Hematopoietic multipotent progenitor cell treated with erythropoietin and hydrocortisone succinate and interleukin-3 and kit ligand, for 4 days (in vitro differentiated cells): ENCODE measurements around the gene ATF7IP2.
A peak's percentile ranks its signal among the peaks of the same experiment; 100 is the strongest.
"Not testable (repeated sequence)": the region's sequence is repeated elsewhere in the genome, so short reads cannot be mapped to it uniquely, and the experiment has no call there.

ENCODE experiments used
- DNase-seq: peaks from one replicate; pipeline ENCODE4 v3.0.0-alpha.2; 2015

Gene ATF7IP2

DNA sequence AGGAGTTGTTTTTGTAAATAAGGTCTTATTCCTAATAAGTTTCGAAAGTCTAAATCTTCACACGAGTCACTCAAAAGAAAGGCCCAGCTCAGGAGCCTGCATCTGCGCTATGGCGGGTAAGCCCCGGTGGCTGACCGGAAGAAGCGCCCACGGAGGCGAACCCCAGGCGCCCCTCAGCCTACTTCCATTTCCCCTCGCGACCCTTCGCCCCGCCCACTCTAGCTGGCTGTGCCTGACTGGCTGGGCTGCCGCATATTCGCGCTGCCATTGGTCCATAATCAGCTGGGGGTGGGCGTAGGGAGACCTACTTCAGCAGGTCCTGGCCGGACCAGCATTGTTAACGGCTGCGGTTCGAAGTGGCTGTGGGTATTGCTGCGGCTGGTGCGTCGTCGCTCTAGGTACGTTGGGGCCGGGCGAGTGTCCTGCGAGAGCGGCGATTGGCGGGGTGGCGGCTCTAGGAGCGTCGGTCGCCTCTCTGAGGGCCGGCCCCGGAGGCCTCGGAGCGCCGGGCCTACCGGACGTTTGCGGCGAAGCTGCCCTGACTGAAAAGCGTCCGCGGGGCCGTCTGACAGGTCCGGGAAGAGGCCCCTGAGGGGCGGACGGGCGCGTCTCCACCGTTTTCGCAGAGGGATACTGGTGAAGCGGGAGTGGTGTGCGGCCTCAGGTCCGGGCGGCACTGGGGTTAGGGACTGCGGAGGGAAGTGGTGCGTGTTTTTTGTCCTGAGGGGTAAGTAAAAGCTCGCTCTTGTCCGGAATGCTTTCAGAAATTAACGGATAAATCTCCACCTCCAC, at the start of gene ATF7IP2:
Gene ATF7IP2 (plus strand): TSS at position 337 of the 792 bp plus-strand sequence. CDS start 44,560 bp downstream, outside the sequence.
- peak; percentile 95 for DNase-seq

GRCh38 chr16:10338426-10338825, 47.4 kb upstream of the ATF7IP2 start:
- no peak for DNase-seq

- peak; percentile 69 for DNase-seq
Observed at GRCh38 chr16:10339777-10340732, 45.8 kb upstream of the ATF7IP2 start.

DNA sequence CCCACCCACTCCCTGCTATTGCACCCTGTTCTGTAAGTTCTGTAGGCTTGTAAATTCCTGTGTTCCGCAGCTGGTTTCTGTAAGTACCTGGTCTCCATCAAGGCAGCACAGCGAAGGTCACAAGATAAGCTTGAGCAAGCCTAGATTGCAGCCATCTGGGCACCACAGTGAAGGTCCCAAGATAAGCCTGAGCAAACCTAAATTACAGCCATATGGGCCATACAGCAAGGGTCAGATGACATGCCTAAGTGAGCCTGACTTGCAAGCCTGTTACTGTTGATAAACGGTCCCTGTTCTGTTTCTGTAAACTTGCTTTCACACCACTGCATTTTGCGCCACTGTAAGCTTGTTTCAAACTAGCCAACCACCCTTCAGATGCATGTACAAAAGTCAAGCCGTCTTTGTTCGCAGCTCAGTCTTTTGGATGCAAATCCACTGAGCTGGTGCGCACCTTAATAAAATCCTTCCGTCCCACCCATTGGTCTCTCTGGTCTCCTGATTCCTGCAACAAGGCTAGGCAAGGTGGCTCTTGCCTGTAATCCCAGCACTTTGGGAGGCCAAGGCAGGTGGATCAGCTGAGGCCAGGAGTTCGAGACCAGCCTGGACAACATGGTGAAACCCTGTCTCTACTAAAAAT, 42.6 kb upstream of the ATF7IP2 start:
- DNase-seq = no peak

GRCh38 chr16:10344699-10345098, 41.2 kb upstream of the ATF7IP2 start:
- DNase-seq = not testable (repeated sequence)

DNA sequence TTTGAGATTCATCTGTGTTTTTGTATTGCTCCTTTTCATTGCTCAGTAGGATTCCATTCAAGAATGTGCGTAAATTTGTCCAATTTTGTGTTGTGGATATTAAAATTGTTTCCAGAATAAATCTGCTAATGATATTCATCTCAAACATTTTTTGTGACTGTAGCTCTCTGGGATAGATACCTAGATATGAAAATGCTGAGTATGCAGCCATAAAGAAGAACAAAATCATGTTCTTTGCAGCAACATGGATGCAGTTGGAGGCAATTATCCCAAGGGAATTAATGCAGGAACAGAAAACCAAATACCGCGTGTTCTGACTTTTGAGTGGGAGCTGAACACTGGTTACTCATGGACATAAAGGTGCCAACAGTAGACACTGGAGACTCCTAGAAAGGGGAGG, 40.2 kb upstream of the ATF7IP2 start:
- no peak for DNase-seq

GRCh38 chr16:10349851-10350250, 36.0 kb upstream of the ATF7IP2 start:
- DNase-seq = no peak

DNA sequence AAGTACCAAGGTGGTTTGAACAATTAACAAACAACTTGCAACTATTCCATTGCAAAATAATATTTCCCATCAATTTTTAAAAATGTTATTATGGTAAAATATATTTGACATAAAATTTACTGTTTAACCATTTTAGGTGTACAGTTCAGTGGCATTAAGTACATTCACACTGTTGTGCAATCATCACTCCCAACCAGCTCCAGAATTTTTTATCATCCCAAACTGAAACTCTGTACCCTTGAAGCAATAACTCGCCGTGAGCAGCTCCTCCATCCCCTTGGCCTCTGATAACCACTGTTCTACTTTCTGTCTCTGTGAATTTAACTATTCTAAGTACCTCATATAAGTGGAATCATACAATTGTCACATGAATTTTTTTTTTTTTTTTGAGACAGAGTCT, 33.6 kb upstream of the ATF7IP2 start:
- DNase-seq = no peak

- DNase-seq = no peak
Observed at GRCh38 chr16:10355589-10355988, 30.3 kb upstream of the ATF7IP2 start.

- DNase-seq = peak; percentile 94
Observed at GRCh38 chr16:10356870-10357842, 28.7 kb upstream of the ATF7IP2 start.

GRCh38 chr16:10361747-10362076, 24.1 kb upstream of the ATF7IP2 start:
- DNase-seq = not testable (repeated sequence)

GRCh38 chr16:10362077-10362863, 23.6 kb upstream of the ATF7IP2 start:
- DNase-seq = peak; percentile 98

DNA sequence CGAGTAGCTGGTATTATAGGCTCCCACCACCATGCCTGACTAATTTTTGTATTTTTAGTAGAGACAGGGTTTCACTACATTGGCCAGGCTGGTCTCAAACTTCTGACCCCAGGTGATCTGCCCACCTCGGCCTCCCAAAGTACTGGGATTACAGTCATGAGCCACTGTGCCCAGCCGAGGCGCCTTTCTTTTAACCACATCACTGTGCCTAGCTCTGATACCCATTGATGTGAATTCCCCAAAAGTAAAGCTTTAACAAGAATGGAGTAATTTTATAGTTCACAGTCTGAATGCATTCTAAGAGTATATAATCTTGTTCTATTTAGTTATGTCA, 23.0 kb upstream of the ATF7IP2 start:
- not testable (repeated sequence) for DNase-seq

- not testable (repeated sequence) for DNase-seq
Observed at GRCh38 chr16:10366619-10367018, 19.2 kb upstream of the ATF7IP2 start.

- no peak for DNase-seq
Observed at GRCh38 chr16:10367616-10368188, 18.2 kb upstream of the ATF7IP2 start.

DNA sequence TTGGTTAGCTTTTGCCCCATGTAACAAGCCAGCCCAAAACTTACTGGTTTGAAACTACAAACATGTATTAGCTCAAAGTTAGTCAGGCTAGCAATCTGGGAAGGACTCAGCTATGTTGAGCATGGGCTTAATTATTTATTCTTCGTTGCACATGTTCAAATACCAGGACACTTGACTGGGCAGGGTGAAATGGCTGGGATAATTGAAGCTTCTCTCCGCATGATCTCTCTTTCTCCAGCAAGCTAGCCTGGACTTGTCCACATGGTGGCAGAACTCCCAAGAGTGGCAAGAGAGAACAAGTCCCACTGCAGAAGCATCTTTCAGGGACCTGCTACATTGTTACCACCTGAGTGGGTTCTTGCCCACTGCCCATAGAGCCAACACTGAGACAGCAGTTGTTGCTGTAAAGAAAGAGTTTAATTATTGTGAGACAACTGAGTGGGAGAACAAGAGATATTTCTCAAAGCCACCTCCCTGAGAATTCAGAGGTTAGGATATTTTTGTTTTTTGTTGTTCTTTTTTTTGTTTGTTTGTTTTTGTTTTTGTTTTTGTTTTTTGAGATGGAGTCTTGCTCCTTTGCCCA, 16.8 kb upstream of the ATF7IP2 start:
- peak; percentile 27 for DNase-seq

GRCh38 chr16:10370096-10370726, 15.7 kb upstream of the ATF7IP2 start:
- no peak for DNase-seq

GRCh38 chr16:10371592-10371991, 14.3 kb upstream of the ATF7IP2 start:
- DNase-seq = no peak

DNA sequence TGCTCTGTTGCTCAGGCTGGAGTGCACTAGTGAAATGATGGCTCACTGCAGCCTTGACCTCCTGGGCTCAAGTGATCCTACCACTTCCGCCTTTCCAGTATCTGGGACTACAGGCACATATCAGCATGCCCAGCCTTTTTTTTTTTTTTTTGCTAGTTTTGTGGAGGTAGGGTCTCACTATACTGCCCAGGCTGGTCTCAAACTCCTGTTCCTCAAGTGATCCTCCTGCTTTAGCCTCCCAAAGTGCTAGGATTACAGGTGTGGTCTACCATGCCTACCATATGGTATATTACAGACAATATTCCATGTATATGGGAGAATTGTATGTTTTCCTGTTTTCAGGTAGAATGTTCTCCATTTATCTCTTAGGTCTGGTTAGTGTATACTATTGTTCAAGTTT, 12.3 kb upstream of the ATF7IP2 start:
- DNase-seq = no peak

- DNase-seq = no peak
Observed at GRCh38 chr16:10376229-10376628, 9.6 kb upstream of the ATF7IP2 start.
